HG03103 (cell line): ENCODE results near the gene NHLH1.

ENCODE experiments used
- ATAC-seq: cut with Tn5 transposase; IDR thresholded peaks from one replicate; pipeline ENCODE4 v1.9.1; 2021; ENCODE audit warnings: low read depth; ENCODE audit not compliant: unreplicated experiment

Gene NHLH1

GRCh38 chr1:160366731-160367515 lies at the start of gene NHLH1:
NHLH1 (plus strand) TSS chr1:160367071; CDS start chr1:160370732, 3,661 bp downstream.
- ATAC-seq: no peak

- ATAC-seq: no peak
These were observed 44.0 kb upstream of the NHLH1 start for GRCh38 chr1:160322831-160323230.

DNA sequence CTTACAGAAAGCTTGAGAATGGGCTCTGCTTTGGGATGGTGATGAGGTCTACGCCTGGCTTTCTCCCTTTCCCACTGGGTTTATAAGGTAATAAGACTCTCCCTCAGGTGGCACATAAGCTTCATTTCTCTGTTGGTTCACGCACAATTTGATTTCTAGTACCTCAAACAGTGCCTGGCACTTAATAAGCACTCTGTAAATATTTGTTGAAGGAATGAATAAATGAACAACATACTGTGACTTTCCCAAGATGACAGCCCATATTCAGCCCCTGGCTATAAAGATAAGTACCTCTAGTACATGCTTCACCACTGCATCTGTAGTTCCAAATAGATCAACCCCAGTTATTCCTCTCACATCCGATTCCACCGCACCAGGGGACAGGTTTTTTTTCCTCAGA lies 41.6 kb upstream of the NHLH1 start:
- ATAC-seq: no peak

DNA sequence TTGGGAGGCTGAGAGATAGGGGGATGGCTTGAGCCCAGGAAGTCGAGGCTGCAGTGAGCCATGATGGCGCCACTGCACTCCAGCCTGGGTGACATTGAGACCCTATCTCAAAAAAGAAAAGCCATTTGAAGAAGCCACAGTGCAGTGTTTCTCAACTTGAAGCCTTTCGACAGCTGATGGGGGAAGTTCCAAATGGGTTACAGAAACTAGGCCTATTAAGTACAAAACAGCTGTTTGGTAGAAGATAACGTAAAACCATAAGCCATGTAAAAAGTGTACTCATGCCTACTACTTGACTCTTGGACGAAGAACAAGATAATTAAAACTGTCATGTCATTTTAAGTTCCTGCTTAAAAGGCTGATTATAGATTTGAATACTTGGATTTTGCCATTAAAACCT lies 40.5 kb upstream of the NHLH1 start:
- no peak for ATAC-seq

- ATAC-seq: no peak
These were observed 38.7 kb upstream of the NHLH1 start for GRCh38 chr1:160328184-160328583.

GRCh38 chr1:160330119-160330518 lies 36.8 kb upstream of the NHLH1 start:
- ATAC-seq: no peak

GRCh38 chr1:160332516-160332915 lies 34.4 kb upstream of the NHLH1 start:
- ATAC-seq: no peak

- no peak for ATAC-seq
These were observed 28.3 kb upstream of the NHLH1 start for GRCh38 chr1:160338580-160338979.

DNA sequence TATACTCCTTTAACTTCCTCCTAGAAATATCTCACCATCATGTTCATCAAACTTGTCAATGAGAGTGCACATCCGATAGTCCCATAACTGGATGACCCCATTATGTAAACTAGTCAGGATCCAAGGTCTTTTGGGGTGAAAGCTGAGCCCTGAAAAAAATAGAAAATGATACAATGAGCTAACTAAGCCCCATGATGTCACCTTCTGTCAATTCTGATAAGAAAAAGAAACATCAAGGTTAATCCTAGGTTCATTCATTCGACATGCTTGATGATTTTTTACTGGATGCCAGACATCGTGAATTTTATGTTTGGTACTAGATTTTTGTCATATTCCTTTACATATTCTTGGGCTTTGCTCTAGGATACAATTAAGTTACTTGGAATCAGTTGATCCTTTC lies 26.7 kb upstream of the NHLH1 start:
- ATAC-seq: no peak

- ATAC-seq: no peak
These were observed 26.0 kb upstream of the NHLH1 start for GRCh38 chr1:160340866-160341265.

DNA sequence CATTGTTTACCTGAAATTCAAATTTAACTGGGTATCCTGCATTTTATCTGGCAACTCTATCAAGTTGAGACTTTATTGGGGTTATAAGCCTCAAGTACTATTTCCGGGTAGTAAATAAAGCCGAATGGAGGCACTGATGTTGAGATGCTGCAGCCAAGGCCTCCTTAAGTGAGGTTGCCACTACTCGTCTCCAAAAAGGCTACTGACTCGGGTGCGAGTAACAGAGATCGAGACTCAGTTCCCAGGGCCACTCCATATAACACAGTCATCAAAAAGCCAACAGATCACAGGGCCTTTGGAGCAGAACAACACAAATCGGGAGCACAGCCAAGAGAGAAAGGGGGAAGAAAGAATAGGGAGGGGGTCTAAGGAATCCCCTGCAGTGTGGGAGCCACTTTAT lies 24.3 kb upstream of the NHLH1 start:
- ATAC-seq: no peak

DNA sequence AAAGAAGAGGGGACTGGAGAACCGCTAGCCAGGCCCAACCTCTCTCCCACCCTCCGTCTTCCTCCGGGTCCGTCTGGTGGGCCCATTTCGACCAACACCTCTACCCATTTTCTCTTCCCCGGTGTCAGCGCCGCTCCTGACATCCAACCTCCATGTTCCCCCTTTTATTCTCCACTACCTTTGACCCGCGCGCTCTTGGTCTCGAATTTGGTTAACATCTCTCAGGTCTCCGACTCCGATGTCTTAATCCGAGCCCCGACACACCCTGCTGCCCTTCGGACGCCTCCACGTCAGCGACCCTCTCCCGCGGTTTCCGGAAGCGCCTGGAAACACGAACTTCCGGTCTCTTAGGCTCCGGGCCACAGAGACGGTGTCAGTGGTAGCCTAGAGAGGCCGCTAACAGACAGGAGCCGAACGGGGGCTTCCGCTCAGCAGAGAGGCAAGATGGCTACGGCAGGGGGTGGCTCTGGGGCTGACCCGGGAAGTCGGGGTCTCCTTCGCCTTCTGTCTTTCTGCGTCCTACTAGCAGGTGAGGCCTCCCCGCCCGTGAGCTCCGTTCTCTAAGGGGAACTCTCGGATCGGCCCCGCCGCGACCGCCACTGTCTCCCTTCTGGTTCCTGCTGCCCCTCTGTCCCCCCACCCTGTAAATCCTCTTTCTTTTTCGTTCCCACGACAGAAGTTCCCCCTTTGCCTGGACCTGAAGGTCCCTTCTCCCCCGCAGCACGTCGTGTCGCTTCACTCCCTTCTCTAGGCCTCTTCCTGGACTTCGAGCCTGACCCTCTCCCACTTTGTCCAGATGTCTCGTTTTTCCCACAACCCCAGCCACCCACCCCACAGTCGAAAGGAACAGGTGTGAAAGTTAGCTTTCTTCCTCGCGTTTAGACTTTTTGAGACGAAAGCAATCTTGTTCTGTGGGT lies 23.7 kb upstream of the NHLH1 start, which contains the start of the genes COPA and NCSTN:
TSS of gene COPA (minus strand) at position 298 of the 917 bp plus-strand sequence. CDS start at position 218, 80 bp downstream.
TSS of gene NCSTN (plus strand) at position 431 of the 917 bp plus-strand sequence. CDS start at position 445, 14 bp downstream.
- ATAC-seq: peak; percentile 88

DNA sequence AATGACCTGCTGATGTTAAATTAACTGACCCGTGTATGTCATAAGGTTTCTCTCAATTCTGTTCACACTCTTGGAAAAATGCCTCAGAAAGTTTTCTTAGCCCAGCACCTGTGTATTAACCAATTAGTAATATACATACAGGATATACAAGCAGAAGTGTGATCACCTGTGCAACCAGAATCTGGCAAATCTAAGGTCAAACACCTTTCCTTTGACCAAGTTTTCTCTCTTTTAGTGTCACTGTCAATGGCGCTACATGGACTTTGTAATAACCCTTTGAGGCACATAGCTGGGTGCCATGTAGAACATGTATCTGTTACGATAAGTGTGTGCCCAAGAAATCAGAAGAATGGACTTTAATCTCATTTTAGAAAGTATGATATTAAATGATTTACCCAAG lies 22.6 kb upstream of the NHLH1 start:
- no peak for ATAC-seq

DNA sequence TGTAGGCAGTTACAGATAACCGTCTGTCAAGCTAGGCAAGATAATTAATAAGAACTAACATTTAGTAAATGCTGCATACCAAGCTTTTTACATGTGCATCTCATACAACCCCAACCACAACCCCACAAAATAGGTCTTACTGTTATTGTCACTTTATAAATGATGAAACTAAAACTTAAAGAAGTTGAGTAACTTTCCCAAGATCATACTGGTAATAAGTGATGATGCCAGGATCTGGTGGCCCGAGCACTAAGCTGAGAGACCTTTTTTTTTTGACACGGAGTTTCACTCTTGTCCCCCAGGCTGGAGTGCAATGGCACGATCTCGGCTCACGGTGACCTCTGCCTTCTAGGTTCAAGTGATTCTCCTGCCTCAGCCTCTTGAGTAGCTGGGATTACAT lies 21.9 kb upstream of the NHLH1 start:
- ATAC-seq: no peak

GRCh38 chr1:160346463-160346862 lies 20.4 kb upstream of the NHLH1 start:
- no peak for ATAC-seq

- no peak for ATAC-seq
These were observed 19.9 kb upstream of the NHLH1 start for GRCh38 chr1:160346958-160347357.

DNA sequence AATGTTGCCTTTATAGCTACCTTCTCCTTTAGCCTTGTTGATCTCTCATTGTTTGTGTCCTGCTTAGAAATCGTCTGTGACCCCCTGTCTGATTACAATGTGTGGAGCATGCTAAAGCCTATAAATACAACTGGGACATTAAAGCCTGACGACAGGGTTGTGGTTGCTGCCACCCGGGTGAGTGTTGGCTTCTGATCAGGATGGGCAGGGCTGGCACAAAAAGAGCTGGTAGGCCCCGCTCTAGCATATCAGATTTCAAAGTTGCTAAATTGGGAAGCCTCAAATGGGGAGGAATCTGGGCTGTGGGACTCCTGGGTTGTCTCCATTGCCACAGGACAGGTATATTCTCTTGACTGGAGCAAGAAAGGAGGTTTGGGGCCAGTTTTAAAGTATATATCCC lies 15.2 kb upstream of the NHLH1 start:
- no peak for ATAC-seq

- no peak for ATAC-seq
These were observed 14.3 kb upstream of the NHLH1 start for GRCh38 chr1:160352555-160352954.

GRCh38 chr1:160353223-160353622 lies 13.6 kb upstream of the NHLH1 start:
- ATAC-seq: no peak

GRCh38 chr1:160354388-160354985 lies 12.4 kb upstream of the NHLH1 start:
- no peak for ATAC-seq
